Measurements from ENCODE around the gene MRPL32.

DNA sequence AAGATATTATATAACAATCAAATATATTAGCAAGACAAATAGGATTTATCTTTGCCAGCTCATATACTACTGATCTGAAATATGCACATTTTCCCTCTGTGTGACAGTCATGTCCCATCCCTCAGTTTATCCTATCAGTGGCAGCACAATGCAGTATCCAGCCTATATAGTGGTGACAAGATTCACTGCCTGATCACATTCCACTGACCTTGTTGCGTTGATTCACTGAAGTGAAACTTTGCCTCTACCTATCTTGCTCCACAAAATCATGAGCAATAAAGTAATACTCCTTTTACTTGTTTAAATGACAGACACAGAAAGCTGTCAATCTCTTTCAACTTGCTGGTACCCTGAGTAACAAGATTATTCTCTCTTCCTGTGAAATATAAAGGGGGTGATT is 6.5 kb upstream of the MRPL32 start:
- TF ChIP-seq, protein P1, sequence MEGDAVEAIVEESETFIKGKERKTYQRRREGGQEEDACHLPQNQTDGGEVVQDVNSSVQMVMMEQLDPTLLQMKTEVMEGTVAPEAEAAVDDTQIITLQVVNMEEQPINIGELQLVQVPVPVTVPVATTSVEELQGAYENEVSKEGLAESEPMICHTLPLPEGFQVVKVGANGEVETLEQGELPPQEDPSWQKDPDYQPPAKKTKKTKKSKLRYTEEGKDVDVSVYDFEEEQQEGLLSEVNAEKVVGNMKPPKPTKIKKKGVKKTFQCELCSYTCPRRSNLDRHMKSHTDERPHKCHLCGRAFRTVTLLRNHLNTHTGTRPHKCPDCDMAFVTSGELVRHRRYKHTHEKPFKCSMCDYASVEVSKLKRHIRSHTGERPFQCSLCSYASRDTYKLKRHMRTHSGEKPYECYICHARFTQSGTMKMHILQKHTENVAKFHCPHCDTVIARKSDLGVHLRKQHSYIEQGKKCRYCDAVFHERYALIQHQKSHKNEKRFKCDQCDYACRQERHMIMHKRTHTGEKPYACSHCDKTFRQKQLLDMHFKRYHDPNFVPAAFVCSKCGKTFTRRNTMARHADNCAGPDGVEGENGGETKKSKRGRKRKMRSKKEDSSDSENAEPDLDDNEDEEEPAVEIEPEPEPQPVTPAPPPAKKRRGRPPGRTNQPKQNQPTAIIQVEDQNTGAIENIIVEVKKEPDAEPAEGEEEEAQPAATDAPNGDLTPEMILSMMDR (IDR thresholded peaks at IDR 0.05): no peak
- no peak for TF ChIP-seq POLR2A (IDR thresholded peaks at IDR 0.05)
- no peak for TF ChIP-seq POLR2AphosphoS5 (IDR thresholded peaks at IDR 0.05)

Data from sigmoid colon (tissue), 4 donors.